ENCODE data around the gene WIPF3. TPM values are rescaled to one million over a fixed set of nuclear protein-coding genes. Genes with fewer than 3 reads are reported as not detected.

The WIPF3 gene
- total RNA-seq, 2 experiments from 2014 or later: not detected

GRCh38 chr7:29945259-29945809, 139.0 kb downstream of the WIPF3 start:
- no peak overlapping the region for H3K27ac ChIP-seq (ENCODE audit: low read depth in 1 of 2, low read length in 2 of 2)
- H3K27me3 Mint-ChIP-seq: no peaks in the 10 kb centered on the region
- CTCF ChIA-PET: no interaction called here
- H3K4me3 Mint-ChIP-seq: no peak overlapping the region
- no peak for DNase-seq
- TF ChIP-seq, protein P1, sequence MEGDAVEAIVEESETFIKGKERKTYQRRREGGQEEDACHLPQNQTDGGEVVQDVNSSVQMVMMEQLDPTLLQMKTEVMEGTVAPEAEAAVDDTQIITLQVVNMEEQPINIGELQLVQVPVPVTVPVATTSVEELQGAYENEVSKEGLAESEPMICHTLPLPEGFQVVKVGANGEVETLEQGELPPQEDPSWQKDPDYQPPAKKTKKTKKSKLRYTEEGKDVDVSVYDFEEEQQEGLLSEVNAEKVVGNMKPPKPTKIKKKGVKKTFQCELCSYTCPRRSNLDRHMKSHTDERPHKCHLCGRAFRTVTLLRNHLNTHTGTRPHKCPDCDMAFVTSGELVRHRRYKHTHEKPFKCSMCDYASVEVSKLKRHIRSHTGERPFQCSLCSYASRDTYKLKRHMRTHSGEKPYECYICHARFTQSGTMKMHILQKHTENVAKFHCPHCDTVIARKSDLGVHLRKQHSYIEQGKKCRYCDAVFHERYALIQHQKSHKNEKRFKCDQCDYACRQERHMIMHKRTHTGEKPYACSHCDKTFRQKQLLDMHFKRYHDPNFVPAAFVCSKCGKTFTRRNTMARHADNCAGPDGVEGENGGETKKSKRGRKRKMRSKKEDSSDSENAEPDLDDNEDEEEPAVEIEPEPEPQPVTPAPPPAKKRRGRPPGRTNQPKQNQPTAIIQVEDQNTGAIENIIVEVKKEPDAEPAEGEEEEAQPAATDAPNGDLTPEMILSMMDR (IDR thresholded peaks at IDR 0.05): no peak
- H3K27ac Mint-ChIP-seq: no peak overlapping the region
- POLR2A ChIA-PET: no interaction called here
- no peaks in the 10 kb centered on the region for H3K36me3 ChIP-seq (ENCODE audit: insufficient read depth, low read length)
- no peaks in the 10 kb centered on the region for H3K4me1 Mint-ChIP-seq (ENCODE audit: low read depth)
- no peak overlapping the region for H3K4me3 ChIP-seq (ENCODE audit: low read length)
- H3K9me3 Mint-ChIP-seq: no peaks in the 10 kb centered on the region
- no peaks in the 10 kb centered on the region for H3K27me3 ChIP-seq (ENCODE audit: control insufficient read depth in 1 of 2, insufficient read depth in 2 of 2, low read length in 2 of 2)
- ATAC-seq (ENCODE audit: poor library complexity): no peak
- H3K4me1 ChIP-seq (ENCODE audit: insufficient read depth, low read length): no peaks in the 10 kb centered on the region
- H3K36me3 Mint-ChIP-seq (ENCODE audit: low read depth): no peaks in the 10 kb centered on the region
- peaks cover 0 to 8% of the 10 kb centered on the region in 2 experiments for H3K9me3 ChIP-seq (ENCODE audit: control insufficient read depth in 1 of 2, insufficient read depth in 1 of 2, low read length in 2 of 2)
- intact Hi-C loops (cut with DNase I, micrococcal nuclease): no loop called here

DNA sequence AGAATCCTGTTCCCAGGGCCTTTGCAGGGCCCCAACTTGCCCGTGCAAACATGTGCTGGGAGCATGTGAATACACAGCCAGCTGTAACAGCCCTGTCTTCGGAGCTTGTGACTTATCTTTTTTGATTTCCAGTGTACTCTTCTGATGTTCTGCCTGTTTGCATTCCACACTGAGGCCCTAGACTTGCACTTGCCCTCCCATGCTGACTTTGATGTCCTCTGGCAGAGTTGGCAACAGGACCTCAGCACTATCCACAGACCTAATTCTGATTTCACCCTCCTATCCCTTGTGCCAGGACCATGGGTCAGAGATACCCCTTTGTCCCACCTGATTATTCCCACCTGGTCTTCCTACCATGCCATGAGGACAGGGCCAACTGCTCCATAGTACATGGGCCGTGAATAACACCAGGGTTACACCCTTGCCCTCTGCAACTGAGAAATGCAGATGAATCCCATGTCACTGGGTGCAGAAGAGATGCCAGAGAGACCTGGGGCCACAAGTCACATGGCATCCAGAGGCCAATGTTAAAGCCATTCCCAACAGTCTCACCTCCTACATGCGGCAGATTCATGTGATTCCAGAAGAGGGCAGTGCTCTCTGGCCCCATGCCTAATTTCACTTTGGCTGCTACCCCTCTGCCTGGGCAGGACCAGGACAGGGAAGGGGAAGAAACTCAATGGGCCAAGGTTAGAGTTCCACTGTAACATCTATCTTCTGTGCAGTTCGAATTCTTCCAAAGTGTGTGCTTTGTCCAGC, 140.3 kb downstream of the WIPF3 start:
- Mint-ChIP-seq H3K9me3 (no peaks in the 10 kb centered on the region), H3K4me3 (no peak overlapping the region), H3K4me1 (ENCODE audit: low read depth) (no peaks in the 10 kb centered on the region), H3K36me3 (ENCODE audit: low read depth) (no peaks in the 10 kb centered on the region), H3K27ac (no peak overlapping the region), H3K27me3 (no peaks in the 10 kb centered on the region)
- no peak for ATAC-seq (ENCODE audit: poor library complexity)
- H3K27me3 ChIP-seq (ENCODE audit: control insufficient read depth in 1 of 2, insufficient read depth in 2 of 2, low read length in 2 of 2): no peaks in the 10 kb centered on the region
- TF ChIP-seq, protein P1 (IDR thresholded peaks at IDR 0.05): no peak
- no peak overlapping the region for H3K27ac ChIP-seq (ENCODE audit: low read depth in 1 of 2, low read length in 2 of 2)
- H3K4me1 ChIP-seq (ENCODE audit: insufficient read depth, low read length): no peaks in the 10 kb centered on the region
- peaks cover 0 to 17% of the 10 kb centered on the region in 2 experiments for H3K9me3 ChIP-seq (ENCODE audit: control insufficient read depth in 1 of 2, insufficient read depth in 1 of 2, low read length in 2 of 2)
- H3K4me3 ChIP-seq (ENCODE audit: low read length): no peak overlapping the region
- intact Hi-C loops (cut with DNase I, micrococcal nuclease): no loop called here
- ChIA-PET CTCF (no interaction called here), POLR2A (no interaction called here)
- no peaks in the 10 kb centered on the region for H3K36me3 ChIP-seq (ENCODE audit: insufficient read depth, low read length)
- DNase-seq: peak in 1 of 14 experiments; percentile 15

DNA sequence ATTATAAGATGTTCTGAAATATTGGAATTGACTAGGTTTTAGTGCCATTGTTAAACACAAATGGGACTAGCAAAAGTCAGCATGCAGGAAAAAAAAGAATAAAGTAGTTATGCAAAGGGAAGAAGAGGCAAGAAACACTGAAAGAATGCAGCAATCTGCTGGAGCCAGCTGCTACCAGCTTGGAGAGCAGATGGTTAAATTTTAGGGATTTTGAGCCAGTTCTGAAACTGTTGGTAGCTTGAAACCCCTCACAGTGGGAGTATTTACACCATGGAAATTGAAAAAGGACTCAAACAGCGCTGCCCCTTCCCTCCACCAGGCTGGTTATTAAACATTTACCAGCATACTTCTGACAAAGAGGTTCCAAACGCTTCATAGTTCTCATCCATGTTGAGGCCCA, 142.3 kb downstream of the WIPF3 start:
- TF ChIP-seq, protein P1 (IDR thresholded peaks at IDR 0.05): no peak
- CTCF ChIA-PET: interaction anchor here (0.7 kb wide), 1 partner anchor 41 kb away, joined by 3 read pairs; no protein-coding TSS in a partner anchor

More for the DNA sequence above, 142.3 kb downstream of the WIPF3 start:
- Histone ChIP-seq H3K36me3 (ENCODE audit: insufficient read depth, low read length) (no peaks in the 10 kb centered on the region), H3K27ac (ENCODE audit: low read depth in 1 of 2, low read length in 2 of 2) (no peak overlapping the region), H3K4me3 (ENCODE audit: low read length) (no peak overlapping the region), H3K27me3 (ENCODE audit: control insufficient read depth in 1 of 2, insufficient read depth in 2 of 2, low read length in 2 of 2) (no peaks in the 10 kb centered on the region), H3K9me3 (ENCODE audit: control insufficient read depth in 1 of 2, insufficient read depth in 1 of 2, low read length in 2 of 2) (peaks cover 0 to 17% of the 10 kb centered on the region in 2 experiments), H3K4me1 (ENCODE audit: insufficient read depth, low read length) (no peaks in the 10 kb centered on the region)
- Mint-ChIP-seq H3K9me3 (no peaks in the 10 kb centered on the region), H3K27ac (no peak overlapping the region), H3K4me1 (ENCODE audit: low read depth) (peaks cover 4% of the 10 kb centered on the region), H3K36me3 (ENCODE audit: low read depth) (no peaks in the 10 kb centered on the region), H3K4me3 (no peak overlapping the region), H3K27me3 (no peaks in the 10 kb centered on the region)
- intact Hi-C loops (cut with DNase I, micrococcal nuclease): no loop called here
- ATAC-seq (ENCODE audit: poor library complexity): no peak
- no peak for DNase-seq
- POLR2A ChIA-PET: no interaction called here

Data from CD4-positive, alpha-beta T cell (primary cell).